Fibroblast of lung (primary cell): Measurements from ENCODE around the gene SMG6. TPM values are rescaled to one million over a fixed set of nuclear protein-coding genes. Genes with fewer than 3 reads are reported as not detected.

Source experiments
- DNase-seq, 2 donors: peaks; one replicate each; pipeline versions ENCODE4 v3.0.0 to v3.0.0-alpha.2; 2010; ENCODE audit warnings: low read depth in 2 of 2
- H2AFZ ChIP-seq: 2 replicates; pipeline ENCODE4 v1.5.1; 2012; ENCODE audit warnings: low read length, control low read depth, inconsistent platforms
- H3K27ac ChIP-seq: 2 replicates; pipeline ENCODE4 v1.5.1; 2011; ENCODE audit warnings: low read length, control low read depth; ENCODE audit not compliant: insufficient read depth
- H3K27me3 ChIP-seq: 2 replicates; pipeline ENCODE4 v1.5.1; 2011; ENCODE audit warnings: mild to moderate bottlenecking, low read length; ENCODE audit not compliant: control insufficient read depth, insufficient read depth
- H3K36me3 ChIP-seq: 2 replicates; pipeline ENCODE4 v1.5.1; 2011; ENCODE audit warnings: low read length; ENCODE audit not compliant: control insufficient read depth, insufficient read depth
- H3K4me1 ChIP-seq: 2 replicates; pipeline ENCODE4 v1.5.1; 2011; ENCODE audit warnings: low read length; ENCODE audit not compliant: control insufficient read depth, insufficient read depth; ENCODE audit errors: extremely low read depth
- H3K4me2 ChIP-seq: 2 replicates; pipeline ENCODE4 v1.5.1; 2011; ENCODE audit warnings: low read length, control low read depth; ENCODE audit not compliant: insufficient read depth; ENCODE audit errors: extremely low read depth
- H3K4me3 ChIP-seq, 4 experiments: fragments of 200-600 bp in 1 of 4; sonication (generic) in 1 of 4; replicated peaks in 1 of 4; 2 replicates each; pipeline ENCODE4 v1.5.1; 2011 to 2016; ENCODE audit warnings: low read length in 4 of 4, low read depth in 3 of 4, mild to moderate bottlenecking in 3 of 4, control low read depth in 2 of 4, inconsistent platforms in 1 of 4, mixed read lengths in 1 of 4; ENCODE audit not compliant: insufficient read depth in 1 of 4; ENCODE audit errors: control extremely low read depth in 1 of 4
- H3K79me2 ChIP-seq: 2 replicates; pipeline ENCODE4 v1.5.1; 2012; ENCODE audit warnings: mild to moderate bottlenecking, low read length, inconsistent platforms; ENCODE audit not compliant: control insufficient read depth, insufficient read depth
- H3K9ac ChIP-seq: 2 replicates; pipeline ENCODE4 v1.5.1; 2011; ENCODE audit warnings: mild to moderate bottlenecking, low read length, control low read depth; ENCODE audit not compliant: insufficient read depth
- H3K9me3 ChIP-seq: 2 replicates; pipeline ENCODE4 v1.5.1; 2012; ENCODE audit warnings: low read depth, low read length; ENCODE audit not compliant: control insufficient read depth, insufficient read depth
- H4K20me1 ChIP-seq: 2 replicates; pipeline ENCODE4 v1.5.1; 2011; ENCODE audit warnings: low read length; ENCODE audit not compliant: control insufficient read depth, insufficient read depth; ENCODE audit errors: extremely low read depth
- EZH2 ChIP-seq: IDR thresholded peaks from 2 replicates; pipeline ENCODE4 v1.5.1; 2012; ENCODE audit warnings: low read length, control low read depth, mild to moderate bottlenecking; ENCODE audit errors: missing control alignments
- polyA plus RNA-seq, 2 donors: library from polyadenylated mRNA; depleted of rRNA in 1 of 2; stranded (reverse) in 1 of 2; unstranded in 1 of 2; fragments of >200 nt; gene quantifications; 2 replicates each; pipeline ENCODE4 v1.2.1, GENCODE V29; 2011 to 2012; ENCODE audit warnings: missing spikeins in 1 of 2
- total RNA-seq: library from RNA; depleted of rRNA; stranded (reverse); fragments of >200 nt; gene quantifications from 2 replicates; pipeline ENCODE4 v1.2.1, GENCODE V29; 2014
- TF ChIP-seq, protein P1 (sequence below), 2 donors: IDR thresholded peaks in 1 of 2; conservative IDR thresholded peaks in 1 of 2; 1 replicate in 1 of 2; 2 replicates in 1 of 2; pipeline ENCODE4 v1.5.1; 2011 to 2012; ENCODE audit warnings: low read length in 2 of 2, control low read depth in 1 of 2, inconsistent platforms in 1 of 2, low read depth in 1 of 2, mild to moderate bottlenecking in 1 of 2

Gene SMG6
- total and polyA plus RNA-seq, 2 donors (not counting 1 experiment from before 2014, with no cell fraction given): 14.7 to 29.9 TPM

DNA sequence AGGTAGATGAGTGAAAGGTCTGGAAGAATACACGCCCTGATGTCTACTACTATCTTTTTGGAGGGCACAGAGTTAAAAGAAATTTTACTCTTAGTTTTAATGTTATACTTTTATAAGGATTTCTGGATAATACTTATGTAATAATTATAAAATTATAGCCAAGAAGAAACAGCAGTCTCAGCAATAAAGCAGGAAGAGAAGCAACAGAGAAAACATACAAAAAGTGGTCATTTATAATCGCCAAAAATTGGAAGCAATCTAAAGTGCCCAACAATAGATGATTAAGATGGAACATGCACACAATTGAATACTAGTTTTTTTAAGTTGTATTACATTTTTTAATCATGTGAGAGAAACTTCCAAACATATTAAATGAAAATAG is 64.4 kb downstream of the SMG6 start:
- Histone ChIP-seq H3K4me2 (peak overlapping the region; percentile 30), H3K4me3 (no peak overlapping the region), H3K27ac (peak overlapping the region; percentile 91)

DNA sequence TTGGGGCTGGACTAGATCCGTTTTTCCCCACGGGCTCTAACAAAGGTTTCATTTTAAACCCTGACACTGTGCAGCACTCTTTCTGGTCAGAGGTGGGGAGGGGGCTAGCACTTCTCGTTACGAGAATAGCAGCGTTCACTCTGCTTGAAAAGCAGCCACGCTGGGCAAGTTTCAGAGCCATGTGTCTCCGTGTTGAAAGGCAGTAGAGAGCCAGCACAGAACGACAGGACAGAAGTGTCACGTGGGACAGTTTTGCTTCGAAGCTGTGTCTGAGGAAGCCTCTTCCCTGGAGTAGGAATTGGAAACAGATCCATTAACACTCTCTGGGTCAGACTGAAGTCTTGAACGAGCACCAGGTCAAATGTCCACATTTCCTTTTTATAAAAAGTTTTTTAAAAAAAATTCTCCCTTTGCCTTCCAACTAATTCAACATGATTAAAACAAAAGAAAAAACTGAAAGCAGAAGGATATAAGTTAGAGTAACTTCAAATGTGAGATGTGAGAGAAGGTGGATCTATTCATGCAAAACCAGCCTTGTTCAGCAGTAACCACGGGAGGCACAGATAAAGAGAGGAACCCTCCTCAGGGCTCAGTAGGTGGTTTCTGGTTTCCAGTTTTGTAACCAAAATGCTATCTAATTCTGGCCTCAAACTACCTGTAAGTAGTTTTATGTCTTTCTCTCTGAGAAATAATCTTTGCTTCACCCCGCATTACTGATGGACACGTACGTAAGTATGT is 65.0 kb downstream of the SMG6 start:
- no peaks in the 10 kb centered on the region for H3K36me3 ChIP-seq
- peaks cover 60% of the 10 kb centered on the region for H3K4me1 ChIP-seq
- no peak for DNase-seq
- no peaks in the 10 kb centered on the region for H4K20me1 ChIP-seq
- peak overlapping the region; percentile 30 for H3K4me2 ChIP-seq
- H3K27me3 ChIP-seq: no peaks in the 10 kb centered on the region
- H3K4me3 ChIP-seq: peak overlapping the region in 2 of 4 experiments; percentile 8 to 9
- H3K9ac ChIP-seq: peak overlapping the region; percentile 5
- H3K79me2 ChIP-seq: no peaks in the 10 kb centered on the region
- H3K9me3 ChIP-seq: no peaks in the 10 kb centered on the region
- peak overlapping the region; percentile 53 for H3K27ac ChIP-seq
- no peak overlapping the region for H2AFZ ChIP-seq
- TF ChIP-seq, protein P1, sequence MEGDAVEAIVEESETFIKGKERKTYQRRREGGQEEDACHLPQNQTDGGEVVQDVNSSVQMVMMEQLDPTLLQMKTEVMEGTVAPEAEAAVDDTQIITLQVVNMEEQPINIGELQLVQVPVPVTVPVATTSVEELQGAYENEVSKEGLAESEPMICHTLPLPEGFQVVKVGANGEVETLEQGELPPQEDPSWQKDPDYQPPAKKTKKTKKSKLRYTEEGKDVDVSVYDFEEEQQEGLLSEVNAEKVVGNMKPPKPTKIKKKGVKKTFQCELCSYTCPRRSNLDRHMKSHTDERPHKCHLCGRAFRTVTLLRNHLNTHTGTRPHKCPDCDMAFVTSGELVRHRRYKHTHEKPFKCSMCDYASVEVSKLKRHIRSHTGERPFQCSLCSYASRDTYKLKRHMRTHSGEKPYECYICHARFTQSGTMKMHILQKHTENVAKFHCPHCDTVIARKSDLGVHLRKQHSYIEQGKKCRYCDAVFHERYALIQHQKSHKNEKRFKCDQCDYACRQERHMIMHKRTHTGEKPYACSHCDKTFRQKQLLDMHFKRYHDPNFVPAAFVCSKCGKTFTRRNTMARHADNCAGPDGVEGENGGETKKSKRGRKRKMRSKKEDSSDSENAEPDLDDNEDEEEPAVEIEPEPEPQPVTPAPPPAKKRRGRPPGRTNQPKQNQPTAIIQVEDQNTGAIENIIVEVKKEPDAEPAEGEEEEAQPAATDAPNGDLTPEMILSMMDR (conservative IDR thresholded peaks at IDR 0.05 in 1 of 2, IDR thresholded peaks at IDR 0.05 in 1 of 2; ENCODE audit: low read depth in 1 of 2, low read length in 2 of 2): no peak
- no peak for TF ChIP-seq EZH2

More for the DNA sequence above, 64.4 kb downstream of the SMG6 start:
- H3K9me3 ChIP-seq: no peaks in the 10 kb centered on the region
- peaks cover 61% of the 10 kb centered on the region for H3K4me1 ChIP-seq
- H3K27me3 ChIP-seq: no peaks in the 10 kb centered on the region
- no peak for DNase-seq
- no peak for TF ChIP-seq EZH2
- TF ChIP-seq, protein P1 (conservative IDR thresholded peaks at IDR 0.05 in 1 of 2, IDR thresholded peaks at IDR 0.05 in 1 of 2; ENCODE audit: low read depth in 1 of 2, low read length in 2 of 2): no peak
- no peaks in the 10 kb centered on the region for H4K20me1 ChIP-seq
- H3K9ac ChIP-seq: no peak overlapping the region
- H3K79me2 ChIP-seq: no peaks in the 10 kb centered on the region
- H3K36me3 ChIP-seq: no peaks in the 10 kb centered on the region
- H2AFZ ChIP-seq: no peak overlapping the region

DNA sequence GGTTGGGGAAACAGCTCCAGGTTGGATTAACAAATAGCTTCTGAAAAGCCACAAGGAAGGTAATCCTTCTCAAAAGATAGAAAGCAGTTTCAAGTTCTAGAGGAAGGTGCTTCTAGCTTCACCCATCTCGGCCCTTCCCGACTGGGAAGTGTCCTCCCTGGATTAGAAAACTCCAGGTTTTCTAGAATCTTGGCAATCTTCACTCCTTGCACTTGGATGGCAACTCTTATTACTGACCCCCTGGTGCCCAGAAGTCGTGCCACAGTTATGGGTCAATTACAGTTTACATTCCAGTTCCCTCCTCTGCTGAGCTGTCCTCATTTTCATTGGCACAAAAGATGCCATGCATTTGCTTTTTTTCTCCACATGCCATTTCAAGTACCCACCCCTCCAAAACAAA is 65.6 kb downstream of the SMG6 start:
- Histone ChIP-seq H3K4me1 (peaks cover 63% of the 10 kb centered on the region), H3K79me2 (no peaks in the 10 kb centered on the region), H3K27ac (peak overlapping the region; percentile 53), H3K9ac (no peak overlapping the region), H2AFZ (no peak overlapping the region), H3K9me3 (no peaks in the 10 kb centered on the region), H3K4me2 (peak overlapping the region; percentile 48), H3K4me3 (peak overlapping the region in 1 of 4 experiments; percentile 9), H3K36me3 (no peaks in the 10 kb centered on the region), H3K27me3 (no peaks in the 10 kb centered on the region), H4K20me1 (no peaks in the 10 kb centered on the region)
- TF ChIP-seq, protein P1 (conservative IDR thresholded peaks at IDR 0.05 in 1 of 2, IDR thresholded peaks at IDR 0.05 in 1 of 2; ENCODE audit: low read depth in 1 of 2, low read length in 2 of 2): no peak
- no peak for TF ChIP-seq EZH2
- DNase-seq: no peak
